GM20431 (cell line): Measurements from ENCODE around the gene RNF13.
"Not testable (repeated sequence)": the region's sequence is repeated elsewhere in the genome, so short reads cannot be mapped to it uniquely, and the experiment has no call there.

ENCODE experiments used
- in situ Hi-C: fragments of 300-500 bp; cut with MseI, MboI; formaldehyde crosslinking; loops from one replicate; pipeline ENCODE4 v1.15.0; 2020; ENCODE audit warnings: low sequenced_read_pairs; ENCODE audit not compliant: unreplicated experiment

The RNF13 gene

GRCh38 chr3:149938392-149939055, 125.5 kb downstream of the RNF13 start:
- in situ Hi-C loops, result not testable (repeated sequence)

DNA sequence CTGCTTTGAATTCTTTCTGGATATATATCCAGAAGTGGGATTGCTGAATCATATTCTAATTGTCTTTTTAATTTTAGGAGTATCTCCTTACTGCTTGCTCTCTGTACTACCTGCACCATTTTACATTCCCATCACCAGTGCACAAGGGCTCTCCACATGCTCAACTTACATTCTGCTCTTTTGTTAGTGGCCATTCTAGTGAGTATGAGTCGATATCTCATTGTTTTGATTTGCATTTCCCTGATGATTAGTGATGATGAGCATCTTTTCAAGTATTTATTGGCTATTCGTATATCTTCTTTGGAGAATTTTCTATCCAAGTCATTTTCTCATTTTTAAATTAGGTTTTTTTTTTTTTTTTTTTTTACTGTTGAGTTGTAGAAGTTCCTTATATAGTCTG, 128.2 kb downstream of the RNF13 start:
- in situ Hi-C loops, result no loop called here

GRCh38 chr3:149941946-149942345, 128.9 kb downstream of the RNF13 start:
- in situ Hi-C loops, result no loop called here

DNA sequence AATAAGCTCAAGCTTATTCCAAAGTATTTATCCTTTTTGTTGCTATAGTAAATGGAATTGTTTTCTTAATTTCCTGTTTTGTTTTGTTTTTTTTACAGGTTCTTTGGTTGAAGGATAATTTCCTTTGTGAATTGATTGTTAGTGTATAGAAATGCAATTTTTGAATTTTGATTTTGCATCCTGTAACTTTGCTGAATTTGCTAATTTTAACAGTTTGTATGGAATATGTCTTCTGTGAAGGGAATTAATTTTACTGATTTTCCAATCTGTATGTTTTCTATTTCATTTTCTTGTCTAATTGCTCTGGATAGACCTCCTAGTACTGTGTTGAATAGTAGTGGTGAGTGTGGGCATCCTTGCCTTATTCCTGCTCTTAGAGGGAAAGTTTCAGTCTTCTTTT, 129.4 kb downstream of the RNF13 start:
- in situ Hi-C loops, result no loop called here

DNA sequence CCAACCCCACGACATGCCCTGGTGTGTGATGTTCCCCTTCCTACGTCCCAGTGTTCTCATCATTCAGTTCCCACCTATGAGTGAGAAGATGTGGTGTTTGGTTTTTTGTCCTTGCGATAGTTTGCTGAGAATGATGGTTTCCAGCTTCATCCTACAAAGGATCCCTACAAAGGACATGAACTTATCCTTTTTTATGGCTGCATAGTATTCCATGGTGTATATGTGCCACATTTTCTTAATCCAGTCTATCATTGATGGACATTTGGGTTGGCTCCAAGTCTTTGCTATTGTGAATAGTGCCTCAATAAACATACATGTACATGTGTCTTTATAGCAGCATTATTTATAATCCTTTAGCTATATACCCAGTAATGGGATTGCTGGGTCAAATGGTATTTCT, 131.0 kb downstream of the RNF13 start:
- in situ Hi-C loops, result not testable (repeated sequence)

DNA sequence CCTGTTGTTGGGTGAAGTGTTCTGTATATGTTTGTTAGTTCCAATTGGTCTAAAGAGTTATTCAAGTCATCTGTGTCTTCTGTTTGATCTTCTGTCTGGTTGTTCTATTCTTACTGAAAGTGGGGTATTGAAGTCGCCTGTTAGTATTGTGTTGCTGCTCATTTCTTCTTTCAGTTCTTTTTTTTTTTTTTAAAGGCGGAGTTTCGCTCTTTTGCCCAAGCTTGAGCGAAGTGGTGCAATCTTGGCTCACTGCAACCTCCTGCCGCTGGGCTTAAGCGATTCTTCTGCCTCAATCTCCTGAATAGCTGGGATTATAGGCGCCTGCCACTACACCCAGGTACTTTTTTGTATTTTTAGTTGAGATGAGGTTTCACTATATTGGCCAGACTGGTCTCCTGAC, 134.2 kb downstream of the RNF13 start:
- in situ Hi-C loops, result no loop called here

GRCh38 chr3:149949181-149949580, 136.2 kb downstream of the RNF13 start:
- in situ Hi-C loops, result no loop called here

DNA sequence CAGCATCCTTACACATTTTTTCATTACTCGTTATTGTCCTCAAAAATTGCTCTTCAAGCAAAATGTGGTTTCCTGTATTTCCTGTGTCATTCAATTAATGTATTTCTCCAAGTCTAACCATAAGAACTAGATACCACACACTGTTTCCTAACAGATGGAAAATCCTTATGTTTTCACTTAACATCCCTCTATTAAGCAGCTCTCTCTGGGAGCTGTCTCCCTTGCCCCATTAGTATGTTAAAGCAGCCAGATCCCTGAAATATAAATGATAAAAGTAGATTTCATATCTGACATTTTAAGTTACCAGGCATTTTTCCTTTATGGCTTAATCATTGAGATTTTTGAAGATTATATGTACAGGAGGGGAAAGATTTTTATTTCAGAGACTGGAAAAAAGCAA, 141.8 kb downstream of the RNF13 start:
- in situ Hi-C loops, result loop anchor here (25.0 kb wide), 1 partner anchor 532 kb away; no protein-coding TSS in a partner anchor

GRCh38 chr3:149955449-149955848, 142.4 kb downstream of the RNF13 start:
- in situ Hi-C loops, result loop anchor here (25.0 kb wide), 1 partner anchor 532 kb away; no protein-coding TSS in a partner anchor

DNA sequence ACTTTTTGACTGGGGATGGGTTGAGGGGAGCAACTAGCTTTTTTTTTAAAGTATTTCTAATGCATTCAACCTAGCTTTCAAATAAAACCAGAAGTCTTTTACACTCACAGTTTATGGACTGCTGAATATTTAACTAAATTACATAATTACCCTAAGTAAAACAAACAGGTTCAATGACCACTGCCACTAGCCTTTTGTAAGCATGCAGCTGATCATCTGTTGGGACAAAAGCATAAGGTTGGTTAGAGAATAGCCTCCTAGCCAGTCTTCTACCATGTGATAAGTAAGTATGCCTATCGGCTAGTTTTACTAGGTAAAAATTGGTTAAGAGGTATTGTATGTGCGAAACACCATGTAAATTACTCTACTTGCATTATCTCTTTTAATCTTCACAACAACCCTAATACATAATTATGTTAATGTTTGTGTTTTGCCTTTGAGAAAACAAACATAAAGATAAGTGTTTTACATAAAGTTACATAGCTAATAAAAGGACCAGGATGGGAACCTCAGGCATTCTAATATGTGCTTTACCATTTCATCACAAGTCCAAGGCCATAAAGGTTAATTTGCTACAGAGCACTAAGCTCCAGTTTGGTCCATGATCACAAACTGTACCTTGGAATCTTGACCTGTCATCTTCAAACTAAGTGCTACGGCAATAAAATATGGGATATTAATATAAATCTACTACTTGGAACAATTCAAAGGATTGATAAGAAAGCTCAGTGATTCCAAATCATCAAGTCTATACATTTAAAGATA, 144.5 kb downstream of the RNF13 start:
- in situ Hi-C loops, result loop anchor here (25.0 kb wide), 1 partner anchor 530 kb away; no protein-coding TSS in a partner anchor

DNA sequence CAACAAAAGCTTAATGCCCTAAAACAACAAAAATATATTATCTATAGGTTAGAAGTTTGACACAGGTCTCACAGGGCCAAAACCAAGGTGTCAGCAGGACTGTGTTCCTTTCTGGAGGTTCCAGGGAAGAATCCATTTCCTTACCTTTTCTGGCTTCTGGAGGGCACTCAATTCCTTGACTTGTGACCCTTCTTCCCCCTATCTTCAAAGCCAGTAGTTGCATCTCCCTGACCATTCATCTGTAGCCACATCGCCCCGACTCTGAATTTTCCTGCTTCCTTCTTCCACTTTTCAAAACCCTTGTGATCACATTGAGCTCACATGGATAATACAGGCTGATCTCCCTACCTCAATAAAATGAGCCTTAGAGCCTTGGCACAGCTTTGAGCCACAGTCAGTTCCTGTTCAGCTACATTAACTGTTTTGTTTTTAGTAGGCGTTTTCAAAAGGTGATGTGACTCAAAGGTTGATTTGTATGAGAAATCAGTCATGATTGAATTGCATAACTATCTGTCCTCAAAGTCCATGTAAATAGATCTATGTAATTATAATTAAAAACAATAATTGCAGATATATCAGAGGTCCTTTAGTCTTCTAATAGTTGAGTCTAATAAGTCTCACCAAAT, 145.3 kb downstream of the RNF13 start:
- in situ Hi-C loops, result loop anchor here (25.0 kb wide), 1 partner anchor 529 kb away; no protein-coding TSS in a partner anchor

- in situ Hi-C loops, result loop anchor here (25.0 kb wide), 1 partner anchor 528 kb away; no protein-coding TSS in a partner anchor
Observed at GRCh38 chr3:149959443-149959842, 146.4 kb downstream of the RNF13 start.

DNA sequence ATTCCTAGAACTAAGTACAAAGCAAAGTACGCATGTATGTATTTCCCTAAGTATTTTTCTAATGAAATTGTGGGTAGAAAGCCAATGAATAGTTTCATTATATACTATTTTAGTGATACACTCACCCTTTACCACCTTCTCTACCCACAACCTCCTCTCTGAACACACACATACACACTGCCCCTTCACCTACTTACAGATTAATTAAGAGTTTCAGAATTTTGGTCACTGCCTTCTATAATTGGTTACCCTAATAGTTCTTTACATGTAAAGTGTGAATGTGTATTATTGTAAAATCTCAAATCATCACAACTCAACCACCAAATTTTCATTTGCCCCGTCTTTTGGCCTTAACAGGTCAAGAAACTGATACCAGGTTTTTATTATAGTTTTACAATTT, 150.5 kb downstream of the RNF13 start:
- in situ Hi-C loops, result loop anchor here (10.0 to 25.0 kb wide), 2 partner anchors 221 to 524 kb away; no protein-coding TSS in a partner anchor

GRCh38 chr3:149964291-149964690, 151.3 kb downstream of the RNF13 start:
- in situ Hi-C loops, result loop anchor here (10.0 to 25.0 kb wide), 2 partner anchors 221 to 523 kb away; no protein-coding TSS in a partner anchor

DNA sequence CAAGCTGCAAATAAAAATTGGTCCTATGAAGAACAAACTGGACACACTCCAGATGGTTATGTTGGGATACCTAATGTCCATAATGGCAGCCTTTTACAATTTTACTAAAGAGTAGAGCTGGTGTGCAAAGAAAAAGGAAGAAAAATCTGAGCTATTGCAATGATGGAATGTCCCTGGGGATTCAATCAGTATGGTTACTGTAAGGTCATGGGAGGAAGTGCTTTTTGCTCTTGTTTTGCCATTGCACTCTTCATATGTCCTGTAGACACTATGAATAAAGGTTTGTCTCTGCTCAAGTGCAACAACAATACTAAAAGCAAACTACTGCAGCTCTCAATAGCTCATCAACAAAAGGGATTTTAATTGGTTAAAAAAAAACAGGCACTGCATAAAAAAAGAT, 152.3 kb downstream of the RNF13 start:
- in situ Hi-C loops, result loop anchor here (10.0 to 25.0 kb wide), 2 partner anchors 220 to 522 kb away; no protein-coding TSS in a partner anchor

- in situ Hi-C loops, result loop anchor here (10.0 to 25.0 kb wide), 2 partner anchors 218 to 520 kb away; no protein-coding TSS in a partner anchor
Observed at GRCh38 chr3:149967086-149967685, 154.2 kb downstream of the RNF13 start.

- in situ Hi-C loops, result loop anchor here (10.0 to 25.0 kb wide), 2 partner anchors 217 to 519 kb away; no protein-coding TSS in a partner anchor
Observed at GRCh38 chr3:149968216-149968615, 155.2 kb downstream of the RNF13 start.

- in situ Hi-C loops, result loop anchor here (10.0 to 25.0 kb wide), 2 partner anchors 215 to 518 kb away; no protein-coding TSS in a partner anchor
Observed at GRCh38 chr3:149969110-149969939, 156.3 kb downstream of the RNF13 start.
